Activated B cell treated with CpG ODN at 0.5 μM for 24 hours (primary cell): ENCODE data around the gene ARHGAP26. TPM values are rescaled to one million over a fixed set of nuclear protein-coding genes. Genes with fewer than 3 reads are reported as not detected.

Experiments used
- ATAC-seq: fragments of 200-7000 bp; cut with Tn5 transposase; one replicate; pipeline ENCODE4 v1.10.0; 2021; ENCODE audit warnings: low read depth, mild to moderate bottlenecking, moderate library complexity
- CTCF ChIA-PET: fragments of 350-600 bp; sonication (Branson Sonifier 250); formaldehyde crosslinking; loops from one replicate; lab custom pipeline; 2021; ENCODE audit warnings: antibody characterized with exemption; lab: Charles Lee
- POLR2A ChIA-PET: fragments of 350-600 bp; sonication (Branson Sonifier 250); formaldehyde crosslinking; loops from one replicate; lab custom pipeline; 2021; ENCODE audit warnings: antibody characterized with exemption; lab: Charles Lee
- DNase-seq: peaks from one replicate; pipeline ENCODE4 v3.0.0; 2022
- H3K27ac Mint-ChIP-seq: one replicate; pipeline ENCODE4 v1.8.0; 2020; ENCODE audit warnings: mixed read lengths
- H3K27me3 Mint-ChIP-seq: one replicate; pipeline ENCODE4 v1.8.0; 2021; ENCODE audit warnings: mixed read lengths
- H3K36me3 Mint-ChIP-seq: one replicate; pipeline ENCODE4 v1.8.0; 2021; ENCODE audit warnings: low read depth, mixed read lengths
- H3K4me1 Mint-ChIP-seq: one replicate; pipeline ENCODE4 v1.8.0; 2021; ENCODE audit warnings: mixed read lengths
- H3K4me3 Mint-ChIP-seq: one replicate; pipeline ENCODE4 v1.8.0; 2020; ENCODE audit warnings: mild to moderate bottlenecking, mixed read lengths
- H3K9me3 Mint-ChIP-seq: one replicate; pipeline ENCODE4 v1.8.0; 2020; ENCODE audit warnings: mixed read lengths
- intact Hi-C: fragments of 100-400 bp; cut with micrococcal nuclease; formaldehyde crosslinking; loops from one replicate; pipeline ENCODE4 v1.15.1; 2024
- total RNA-seq: library from RNA; stranded (reverse); gene quantifications from 2 replicates; pipeline ENCODE4 v1.2.3, GENCODE V29; 2022
- TF ChIP-seq, protein P1 (sequence below): fragments of 200-600 bp; IDR thresholded peaks from one replicate; pipeline ENCODE4 v1.8.0; 2022; ENCODE audit warnings: antibody characterized with exemption, mild to moderate bottlenecking

ARHGAP26 gene
- total RNA-seq, 1 donor from 2014 or later = 20.9 TPM

DNA sequence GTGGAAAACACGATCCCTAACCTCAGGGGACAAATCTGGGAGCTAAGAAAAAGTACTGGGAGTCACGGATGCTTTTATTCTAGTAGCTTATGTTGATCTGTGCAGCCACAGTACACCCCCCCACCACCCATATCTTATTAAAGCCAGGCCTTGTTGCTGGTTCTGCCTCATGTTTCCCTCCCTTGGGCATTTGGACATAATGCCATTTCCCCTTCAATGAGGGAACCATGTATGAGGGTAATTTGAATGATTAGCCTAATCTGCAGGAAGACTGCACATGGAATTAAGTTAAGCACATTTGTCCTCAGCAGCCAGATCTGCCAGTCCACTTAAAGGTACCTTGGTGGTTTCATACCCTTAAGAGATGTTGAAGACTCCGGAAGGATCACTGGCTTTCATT lies 102.0 kb downstream of the ARHGAP26 start:
- ChIA-PET POLR2A (no interaction called here), CTCF (interaction anchor here (1.0 to 9.7 kb wide), 2 partner anchors 17 to 122 kb away, joined by 3 to 204 read pairs; no protein-coding TSS in a partner anchor)
- Mint-ChIP-seq H3K27me3 (no peaks in the 10 kb centered on the region), H3K9me3 (no peaks in the 10 kb centered on the region), H3K4me1 (peaks cover 4% of the 10 kb centered on the region), H3K36me3 (no peaks in the 10 kb centered on the region), H3K27ac (no peak overlapping the region), H3K4me3 (no peak overlapping the region)
- no peak for ATAC-seq
- TF ChIP-seq, protein P1, sequence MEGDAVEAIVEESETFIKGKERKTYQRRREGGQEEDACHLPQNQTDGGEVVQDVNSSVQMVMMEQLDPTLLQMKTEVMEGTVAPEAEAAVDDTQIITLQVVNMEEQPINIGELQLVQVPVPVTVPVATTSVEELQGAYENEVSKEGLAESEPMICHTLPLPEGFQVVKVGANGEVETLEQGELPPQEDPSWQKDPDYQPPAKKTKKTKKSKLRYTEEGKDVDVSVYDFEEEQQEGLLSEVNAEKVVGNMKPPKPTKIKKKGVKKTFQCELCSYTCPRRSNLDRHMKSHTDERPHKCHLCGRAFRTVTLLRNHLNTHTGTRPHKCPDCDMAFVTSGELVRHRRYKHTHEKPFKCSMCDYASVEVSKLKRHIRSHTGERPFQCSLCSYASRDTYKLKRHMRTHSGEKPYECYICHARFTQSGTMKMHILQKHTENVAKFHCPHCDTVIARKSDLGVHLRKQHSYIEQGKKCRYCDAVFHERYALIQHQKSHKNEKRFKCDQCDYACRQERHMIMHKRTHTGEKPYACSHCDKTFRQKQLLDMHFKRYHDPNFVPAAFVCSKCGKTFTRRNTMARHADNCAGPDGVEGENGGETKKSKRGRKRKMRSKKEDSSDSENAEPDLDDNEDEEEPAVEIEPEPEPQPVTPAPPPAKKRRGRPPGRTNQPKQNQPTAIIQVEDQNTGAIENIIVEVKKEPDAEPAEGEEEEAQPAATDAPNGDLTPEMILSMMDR = no peak
- intact Hi-C loops = no loop called here
- DNase-seq = no peak

DNA sequence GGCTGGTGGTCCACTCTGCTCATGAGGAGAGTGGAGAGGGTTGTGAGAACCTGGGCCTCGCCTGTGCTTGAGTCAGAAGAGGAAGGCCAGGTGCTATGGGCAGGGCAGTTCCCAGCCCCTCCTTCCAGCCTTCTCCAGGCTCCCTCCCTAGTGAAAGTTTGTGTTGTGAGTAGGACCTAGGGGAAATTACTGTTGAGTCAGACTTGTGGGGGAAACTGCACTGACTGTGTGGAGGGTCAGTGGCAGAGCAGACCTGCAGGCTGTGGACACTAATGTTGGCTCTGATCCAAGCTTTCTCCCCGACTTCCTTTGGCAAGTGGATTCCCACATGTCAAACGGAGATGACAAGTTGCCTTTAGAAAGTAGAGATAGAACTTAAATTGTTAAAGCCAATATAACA lies 102.6 kb downstream of the ARHGAP26 start:
- H3K27ac Mint-ChIP-seq = no peak overlapping the region
- H3K27me3 Mint-ChIP-seq = no peaks in the 10 kb centered on the region
- ATAC-seq (no peak), DNase-seq (no peak)
- TF ChIP-seq, protein P1 = no peak
- H3K4me3 Mint-ChIP-seq = no peak overlapping the region
- H3K36me3 Mint-ChIP-seq = no peaks in the 10 kb centered on the region
- H3K9me3 Mint-ChIP-seq = no peaks in the 10 kb centered on the region
- CTCF ChIA-PET = interaction anchor here (1.4 to 9.7 kb wide), 2 partner anchors 9 to 122 kb away, joined by 3 to 204 read pairs; no protein-coding TSS in a partner anchor
- POLR2A ChIA-PET = interaction anchor here (0.5 kb wide), 1 partner anchor 51 kb away, joined by 4 read pairs; no protein-coding TSS in a partner anchor
- intact Hi-C loops = no loop called here
- H3K4me1 Mint-ChIP-seq = peaks cover 4% of the 10 kb centered on the region

DNA sequence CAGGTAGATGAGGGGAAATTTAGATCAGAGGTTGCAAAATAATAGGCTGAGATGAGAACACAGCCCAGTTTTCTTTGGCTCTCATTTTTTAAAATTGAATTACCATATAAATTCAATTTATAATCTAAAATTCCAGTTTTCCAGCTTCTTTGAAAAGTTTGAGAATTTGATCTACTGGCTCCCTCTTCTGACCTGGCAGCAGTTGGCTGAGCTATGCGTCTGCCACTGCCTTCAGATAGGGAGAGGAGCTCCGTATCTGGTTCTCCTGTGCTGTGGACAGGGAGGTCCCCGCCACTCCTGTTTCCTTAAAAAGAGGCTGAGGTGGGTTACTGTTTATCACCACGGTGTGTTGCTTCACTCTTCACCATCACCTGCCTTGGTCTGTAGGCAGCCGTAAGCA lies 103.7 kb downstream of the ARHGAP26 start:
- CTCF ChIA-PET = interaction anchor here (0.5 to 9.7 kb wide), 3 partner anchors 10 to 325 kb away, joined by 3 to 204 read pairs (median 3); no protein-coding TSS in a partner anchor

DNA sequence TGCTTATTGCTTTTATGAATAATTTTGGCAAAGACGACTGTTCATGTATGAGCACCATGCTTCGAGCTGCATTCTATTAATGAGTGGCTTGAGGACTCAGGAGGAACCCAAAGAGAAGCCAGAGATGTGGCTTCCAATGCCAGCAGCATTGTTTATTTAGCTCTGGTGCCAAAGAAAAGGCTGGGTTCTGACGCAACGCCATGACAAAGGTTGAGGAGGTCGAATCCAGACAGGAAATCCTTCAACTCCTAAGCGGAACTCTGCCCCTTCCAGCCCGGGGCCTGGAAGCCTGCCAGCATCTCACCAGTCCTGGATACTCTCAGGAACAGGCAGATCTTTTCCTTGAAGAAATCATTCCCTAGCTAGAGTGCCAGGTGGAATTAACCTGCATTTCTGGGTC lies 104.4 kb downstream of the ARHGAP26 start:
- Mint-ChIP-seq H3K27ac (no peak overlapping the region), H3K36me3 (no peaks in the 10 kb centered on the region), H3K9me3 (no peaks in the 10 kb centered on the region), H3K4me1 (no peaks in the 10 kb centered on the region), H3K27me3 (no peaks in the 10 kb centered on the region), H3K4me3 (no peak overlapping the region)
- ATAC-seq = no peak
- TF ChIP-seq, protein P1 = no peak
- CTCF ChIA-PET = interaction anchor here (0.5 to 9.7 kb wide), 2 partner anchors 124 to 326 kb away, joined by 3 to 204 read pairs; no protein-coding TSS in a partner anchor
- intact Hi-C loops = no loop called here
- DNase-seq = no peak
- POLR2A ChIA-PET = no interaction called here

More for the DNA sequence above, 103.7 kb downstream of the ARHGAP26 start:
- H3K4me3 Mint-ChIP-seq = no peak overlapping the region
- POLR2A ChIA-PET = no interaction called here
- no peaks in the 10 kb centered on the region for H3K36me3 Mint-ChIP-seq
- TF ChIP-seq, protein P1 = no peak
- no peak for ATAC-seq
- intact Hi-C loops = no loop called here
- no peak for DNase-seq
- no peaks in the 10 kb centered on the region for H3K4me1 Mint-ChIP-seq
- H3K27ac Mint-ChIP-seq = no peak overlapping the region
- no peaks in the 10 kb centered on the region for H3K27me3 Mint-ChIP-seq
- H3K9me3 Mint-ChIP-seq = no peaks in the 10 kb centered on the region

DNA sequence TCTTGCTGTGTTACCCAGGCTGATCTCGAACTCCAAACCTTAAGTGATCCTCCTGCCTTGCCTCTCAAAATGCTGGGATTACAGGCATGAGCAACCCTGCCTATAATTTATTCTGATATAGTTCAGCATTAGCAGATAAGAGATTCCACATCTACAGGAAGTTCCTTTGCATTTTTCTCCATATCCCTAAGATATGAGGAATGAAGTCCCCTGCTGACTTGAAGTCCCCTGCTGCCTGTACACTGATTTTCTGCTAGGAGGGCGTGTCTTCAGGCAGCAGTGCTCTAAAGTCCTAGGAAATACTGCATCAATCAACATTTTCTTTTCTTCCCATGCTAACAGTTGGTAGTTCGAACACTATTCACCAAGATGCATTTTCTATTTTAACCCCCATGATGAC lies 105.8 kb downstream of the ARHGAP26 start:
- Mint-ChIP-seq H3K4me1 (peaks cover 4% of the 10 kb centered on the region), H3K9me3 (no peaks in the 10 kb centered on the region), H3K4me3 (no peak overlapping the region), H3K27ac (no peak overlapping the region), H3K36me3 (no peaks in the 10 kb centered on the region), H3K27me3 (no peaks in the 10 kb centered on the region)
- ChIA-PET CTCF (interaction anchor here (1.1 to 9.7 kb wide), 2 partner anchors 125 to 158 kb away, joined by 5 to 204 read pairs; no protein-coding TSS in a partner anchor), POLR2A (no interaction called here)
- DNase-seq = no peak
- ATAC-seq = no peak
- TF ChIP-seq, protein P1 = no peak
- intact Hi-C loops = no loop called here
